IMR-90 (cell line): ENCODE results near the gene DPYSL3. TPM values are rescaled to one million over a fixed set of nuclear protein-coding genes. Genes with fewer than 3 reads are reported as not detected.

Source experiments
- ATAC-seq: fragments of 200-7000 bp; cut with Tn5 transposase; 2 replicates; pipeline ENCODE4 v1.9.1; 2020; ENCODE audit warnings: low read depth, mild to moderate bottlenecking, moderate library complexity
- BruUV-seq: library from RNA; stranded (reverse); fragments of 400-500 nt; replicated peaks from 2 replicates; lab custom pipeline; 2021; lab: Mats Ljungman, UMichigan
- CTCF ChIA-PET: fragments of 300-600 bp; formaldehyde crosslinking; extraction: SDS; loops from one replicate; lab custom pipeline; 2021; ENCODE audit warnings: antibody characterized with exemption; lab: Yijun Ruan, JAX
- POLR2A ChIA-PET: fragments of 300-600 bp; sonication (Branson Sonifier 250); formaldehyde crosslinking; loops from one replicate; lab custom pipeline; 2022; ENCODE audit warnings: antibody characterized with exemption; ENCODE audit not compliant: unreplicated experiment; lab: Charles Lee
- DNase-seq: peaks from one replicate; pipeline ENCODE4 v3.0.0; 2013
- H2AFZ ChIP-seq: replicated peaks from 2 replicates; pipeline ENCODE3; 2013; ENCODE audit warnings: low read length, mild to moderate bottlenecking; ENCODE audit not compliant: poor library complexity
- H2AK5ac ChIP-seq: 2 replicates; pipeline ENCODE4 v1.6.1; 2013; ENCODE audit warnings: low read depth, low read length, inconsistent platforms
- H2AK9ac ChIP-seq: replicated peaks from 2 replicates; pipeline ENCODE3; 2013; ENCODE audit warnings: mild to moderate bottlenecking, low read depth, low read length, moderate library complexity; ENCODE audit not compliant: poor library complexity
- H2BK120ac ChIP-seq: 2 replicates; pipeline ENCODE4 v1.6.1; 2013; ENCODE audit warnings: low read depth, low read length, inconsistent platforms
- H2BK15ac ChIP-seq: 3 replicates; pipeline ENCODE4 v1.6.1; 2013; ENCODE audit warnings: low read depth, low read length, inconsistent platforms
- H2BK20ac ChIP-seq: 2 replicates; pipeline ENCODE4 v1.6.1; 2013; ENCODE audit warnings: low read depth, mild to moderate bottlenecking, inconsistent platforms, low read length, moderate library complexity
- H2BK5ac ChIP-seq: 2 replicates; pipeline ENCODE4 v1.6.1; 2013; ENCODE audit warnings: mild to moderate bottlenecking, low read depth, low read length, inconsistent platforms; ENCODE audit not compliant: poor library complexity, severe bottlenecking
- H3K14ac ChIP-seq: replicated peaks from 2 replicates; pipeline ENCODE4 v1.6.1; 2013; ENCODE audit warnings: low read depth, low read length, inconsistent platforms
- H3K18ac ChIP-seq: 2 replicates; pipeline ENCODE4 v1.6.1; 2013; ENCODE audit warnings: low read depth, low read length, control low read depth
- H3K23ac ChIP-seq: 2 replicates; pipeline ENCODE4 v1.6.1; 2013; ENCODE audit warnings: low read depth, low read length, inconsistent platforms
- H3K27ac ChIP-seq: 2 replicates; pipeline ENCODE4 v1.5.1; 2013; ENCODE audit warnings: mild to moderate bottlenecking, control low read depth, low read length; ENCODE audit not compliant: insufficient read depth
- H3K27me3 ChIP-seq: 2 replicates; pipeline ENCODE4 v1.6.1; 2013; ENCODE audit warnings: low read length; ENCODE audit not compliant: control insufficient read depth, insufficient read depth
- H3K36me3 ChIP-seq: 2 replicates; pipeline ENCODE4 v1.6.1; 2013; ENCODE audit warnings: low read length, mixed read lengths; ENCODE audit not compliant: control insufficient read depth, insufficient read depth
- H3K4ac ChIP-seq: 2 replicates; pipeline ENCODE4 v1.6.1; 2013; ENCODE audit warnings: low read depth, low read length, inconsistent platforms
- H3K4me1 ChIP-seq: 2 replicates; pipeline ENCODE4 v1.6.1; 2013; ENCODE audit warnings: low read length, mixed read lengths; ENCODE audit not compliant: control insufficient read depth, insufficient read depth
- H3K4me2 ChIP-seq: 2 replicates; pipeline ENCODE4 v1.6.1; 2013; ENCODE audit warnings: low read depth, mild to moderate bottlenecking, control low read depth, low read length, moderate library complexity
- H3K4me3 ChIP-seq: 2 replicates; pipeline ENCODE4 v1.5.1; 2013; ENCODE audit warnings: low read depth, mild to moderate bottlenecking, control low read depth, low read length, moderate library complexity; ENCODE audit not compliant: insufficient read depth
- H3K56ac ChIP-seq: 2 replicates; pipeline ENCODE4 v1.6.1; 2013; ENCODE audit warnings: low read length, inconsistent platforms; ENCODE audit not compliant: insufficient read depth; ENCODE audit errors: extremely low read depth
- H3K79me1 ChIP-seq, 2 experiments: 2 replicates each; pipeline ENCODE4 v1.6.1; 2013; ENCODE audit warnings: low read length in 2 of 2, inconsistent platforms in 1 of 2, low read depth in 1 of 2
- H3K9ac ChIP-seq: 2 replicates; pipeline ENCODE4 v1.6.1; 2013; ENCODE audit warnings: low read depth, low read length, control low read depth
- H3K9me1 ChIP-seq: 2 replicates; pipeline ENCODE4 v1.6.1; 2013; ENCODE audit warnings: low read length, inconsistent platforms; ENCODE audit not compliant: insufficient read depth
- H3K9me3 ChIP-seq: 2 replicates; pipeline ENCODE4 v1.6.1; 2013; ENCODE audit warnings: low read length; ENCODE audit not compliant: control insufficient read depth, insufficient read depth
- H4K20me1 ChIP-seq: 2 replicates; pipeline ENCODE4 v1.6.1; 2013; ENCODE audit warnings: low read length, inconsistent platforms; ENCODE audit not compliant: insufficient read depth
- H4K5ac ChIP-seq: 2 replicates; pipeline ENCODE4 v1.6.1; 2013; ENCODE audit warnings: mild to moderate bottlenecking, low read depth, low read length, control low read depth
- H4K8ac ChIP-seq, 2 experiments: 2 replicates each; pipeline ENCODE4 v1.6.1; 2013; ENCODE audit warnings: low read depth in 2 of 2, low read length in 2 of 2, control low read depth in 1 of 2, inconsistent platforms in 1 of 2
- H4K91ac ChIP-seq: 2 replicates; pipeline ENCODE4 v1.6.1; 2013; ENCODE audit warnings: low read depth, low read length, inconsistent platforms; ENCODE audit not compliant: insufficient read depth
- CHD1 ChIP-seq: IDR thresholded peaks from 2 replicates; pipeline ENCODE4 v1.6.1; 2012; ENCODE audit warnings: low read depth, low read length, improper control_type of control experiment
- MAZ ChIP-seq: IDR thresholded peaks from 2 replicates; pipeline ENCODE4 v1.6.1; 2012; ENCODE audit warnings: low read depth, mild to moderate bottlenecking, low read length, improper control_type of control experiment, moderate library complexity, borderline replicate concordance
- MXI1 ChIP-seq: IDR thresholded peaks from 2 replicates; pipeline ENCODE4 v1.6.1; 2012; ENCODE audit warnings: low read depth, mild to moderate bottlenecking, low read length, moderate library complexity, borderline replicate concordance
- POLR2A ChIP-seq: IDR thresholded peaks from 2 replicates; pipeline ENCODE4 v1.6.1; 2012; ENCODE audit warnings: mild to moderate bottlenecking, low read depth, low read length
- RCOR1 ChIP-seq: IDR thresholded peaks from 2 replicates; pipeline ENCODE4 v1.6.1; 2012; ENCODE audit warnings: mild to moderate bottlenecking, low read length, improper control_type of control experiment; ENCODE audit not compliant: insufficient replicate concordance
- dilution Hi-C: fragments of 300-500 bp; cut with HindIII; formaldehyde crosslinking; loops from one replicate; pipeline ENCODE4 v1.14.3; 2018; ENCODE audit warnings: low sequenced_read_pairs; ENCODE audit not compliant: unreplicated experiment
- in situ Hi-C: fragments of 300-500 bp; cut with MboI; formaldehyde crosslinking; loops from 3 replicates; pipeline ENCODE4 v1.14.3; 2019; ENCODE audit warnings: low sequenced_read_pairs, inconsistent platforms, mixed read lengths
- intact Hi-C: fragments of 100-400 bp; cut with micrococcal nuclease; formaldehyde crosslinking; loops from 2 replicates; pipeline ENCODE4 v1.10.0; 2022
- polyA plus RNA-seq, 3 experiments: library from polyadenylated mRNA; depleted of rRNA; stranded (reverse); fragments of >200 nt; gene quantifications; 2 replicates each; pipeline ENCODE4 v1.2.3, GENCODE V29; 2012; ENCODE audit warnings: low replicate concordance in 1 of 3
- total RNA-seq: library from RNA; depleted of rRNA; stranded (reverse); fragments of >200 nt; gene quantifications from 2 replicates; pipeline ENCODE4 v1.2.3, GENCODE V29; 2012
- TF ChIP-seq, protein P1 (sequence below): fragments of 150-350 bp; IDR thresholded peaks from 2 replicates; pipeline ENCODE4 v1.6.1; 2017; ENCODE audit warnings: mild to moderate bottlenecking, antibody characterized with exemption, low read length, low read depth
- TF ChIP-seq, protein P2 (sequence below): conservative IDR thresholded peaks from 2 replicates; pipeline ENCODE4 v1.5.1; 2012; ENCODE audit warnings: mild to moderate bottlenecking, low read depth, low read length, improper control_type of control experiment

The DPYSL3 gene
- total and polyA plus RNA-seq, 2 of the 4 experiments (the other 2 are of a cell fraction), result 50.2 to 60.9 TPM

DNA sequence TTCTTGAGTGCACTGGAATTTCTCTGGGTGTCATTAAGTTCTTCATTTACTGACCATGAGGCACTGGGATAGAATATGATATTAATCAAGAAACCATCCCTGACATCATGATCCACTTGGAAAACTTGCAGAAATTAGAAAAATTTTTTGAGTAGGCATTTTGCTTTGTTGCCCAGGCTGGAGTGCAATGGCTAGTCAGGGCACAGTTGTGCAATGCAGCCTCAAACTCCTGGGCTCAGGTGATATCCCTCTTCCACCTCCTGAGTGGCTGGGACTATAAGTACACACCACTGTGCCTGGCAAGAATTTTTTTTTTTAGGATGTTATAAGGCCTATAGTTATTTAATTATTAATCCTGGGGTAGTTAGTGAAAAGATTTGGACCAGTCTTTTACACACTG, 168.5 kb downstream of the DPYSL3 start:
- Histone ChIP-seq H3K36me3 (no peaks in the 10 kb centered on the region), H3K9ac (no peak overlapping the region), H4K5ac (no peak overlapping the region), H3K4me3 (no peak overlapping the region), H3K79me1 (no peaks in the 10 kb centered on the region), H3K4me2 (no peak overlapping the region), H3K4ac (no peak overlapping the region), H3K14ac (no peak overlapping the region), H3K4me1 (no peaks in the 10 kb centered on the region), H2AK5ac (no peak overlapping the region), H3K56ac (no peak overlapping the region), H4K8ac (no peak overlapping the region), H3K23ac (no peak overlapping the region), H3K27ac (no peak overlapping the region), H2BK20ac (no peak overlapping the region), H3K27me3 (peaks cover 5% of the 10 kb centered on the region), H3K9me3 (no peaks in the 10 kb centered on the region), H4K91ac (no peak overlapping the region), H2BK5ac (no peak overlapping the region), H3K9me1 (no peaks in the 10 kb centered on the region), H2BK15ac (no peak overlapping the region), H4K20me1 (no peaks in the 10 kb centered on the region), H2AFZ (no peak overlapping the region), H2BK120ac (no peak overlapping the region), H3K18ac (no peak overlapping the region), H2AK9ac (no peak overlapping the region)
- ChIA-PET CTCF (no interaction called here), POLR2A (no interaction called here)
- dilution Hi-C loops, result no loop called here
- no TSS peak for BruUV-seq
- DNase-seq (no peak), ATAC-seq (no peak)
- intact Hi-C loops, result no loop called here
- TF ChIP-seq, protein P1, sequence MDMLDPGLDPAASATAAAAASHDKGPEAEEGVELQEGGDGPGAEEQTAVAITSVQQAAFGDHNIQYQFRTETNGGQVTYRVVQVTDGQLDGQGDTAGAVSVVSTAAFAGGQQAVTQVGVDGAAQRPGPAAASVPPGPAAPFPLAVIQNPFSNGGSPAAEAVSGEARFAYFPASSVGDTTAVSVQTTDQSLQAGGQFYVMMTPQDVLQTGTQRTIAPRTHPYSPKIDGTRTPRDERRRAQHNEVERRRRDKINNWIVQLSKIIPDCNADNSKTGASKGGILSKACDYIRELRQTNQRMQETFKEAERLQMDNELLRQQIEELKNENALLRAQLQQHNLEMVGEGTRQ, result no peak
- TF ChIP-seq MAZ, result no peak
- no peak for TF ChIP-seq CHD1
- no peak for TF ChIP-seq MXI1
- no peak for TF ChIP-seq RCOR1
- no peak for TF ChIP-seq POLR2A
- TF ChIP-seq, protein P2, sequence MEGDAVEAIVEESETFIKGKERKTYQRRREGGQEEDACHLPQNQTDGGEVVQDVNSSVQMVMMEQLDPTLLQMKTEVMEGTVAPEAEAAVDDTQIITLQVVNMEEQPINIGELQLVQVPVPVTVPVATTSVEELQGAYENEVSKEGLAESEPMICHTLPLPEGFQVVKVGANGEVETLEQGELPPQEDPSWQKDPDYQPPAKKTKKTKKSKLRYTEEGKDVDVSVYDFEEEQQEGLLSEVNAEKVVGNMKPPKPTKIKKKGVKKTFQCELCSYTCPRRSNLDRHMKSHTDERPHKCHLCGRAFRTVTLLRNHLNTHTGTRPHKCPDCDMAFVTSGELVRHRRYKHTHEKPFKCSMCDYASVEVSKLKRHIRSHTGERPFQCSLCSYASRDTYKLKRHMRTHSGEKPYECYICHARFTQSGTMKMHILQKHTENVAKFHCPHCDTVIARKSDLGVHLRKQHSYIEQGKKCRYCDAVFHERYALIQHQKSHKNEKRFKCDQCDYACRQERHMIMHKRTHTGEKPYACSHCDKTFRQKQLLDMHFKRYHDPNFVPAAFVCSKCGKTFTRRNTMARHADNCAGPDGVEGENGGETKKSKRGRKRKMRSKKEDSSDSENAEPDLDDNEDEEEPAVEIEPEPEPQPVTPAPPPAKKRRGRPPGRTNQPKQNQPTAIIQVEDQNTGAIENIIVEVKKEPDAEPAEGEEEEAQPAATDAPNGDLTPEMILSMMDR, result no peak
- in situ Hi-C loops, result no loop called here
